ENCODE data around the gene CTDSPL.

The CTDSPL gene

GRCh38 chr3:38007754-38008090, 146.0 kb downstream of the CTDSPL start:
- H3K36me3 ChIP-seq (ENCODE audit: insufficient read depth, low read length) = peaks cover 51% of the 10 kb centered on the region
- H2AFZ ChIP-seq (ENCODE audit: low read depth, low read length) = no peak overlapping the region
- peaks cover 9% of the 10 kb centered on the region for H3K4me1 ChIP-seq (ENCODE audit: insufficient read depth, low read length)
- no peaks in the 10 kb centered on the region for H3K27me3 ChIP-seq (ENCODE audit: insufficient read depth, low read length)
- no peaks in the 10 kb centered on the region for H3K9me3 ChIP-seq (ENCODE audit: low read length)
- no peak overlapping the region for H3K4me3 ChIP-seq (ENCODE audit: low read length)

- H2AFZ ChIP-seq (ENCODE audit: low read depth, low read length) = no peak overlapping the region
- peaks cover 9% of the 10 kb centered on the region for H3K4me1 ChIP-seq (ENCODE audit: insufficient read depth, low read length)
- H3K4me3 ChIP-seq (ENCODE audit: low read length) = no peak overlapping the region
- H3K9me3 ChIP-seq (ENCODE audit: low read length) = no peaks in the 10 kb centered on the region
- H3K36me3 ChIP-seq (ENCODE audit: insufficient read depth, low read length) = peaks cover 54% of the 10 kb centered on the region
- H3K27me3 ChIP-seq (ENCODE audit: insufficient read depth, low read length) = no peaks in the 10 kb centered on the region
Measured at GRCh38 chr3:38008191-38008701, 146.6 kb downstream of the CTDSPL start.

- Histone ChIP-seq H3K4me1 (ENCODE audit: insufficient read depth, low read length) (peaks cover 9% of the 10 kb centered on the region), H3K36me3 (ENCODE audit: insufficient read depth, low read length) (peaks cover 62% of the 10 kb centered on the region), H3K27me3 (ENCODE audit: insufficient read depth, low read length) (no peaks in the 10 kb centered on the region), H2AFZ (ENCODE audit: low read depth, low read length) (no peak overlapping the region), H3K9me3 (ENCODE audit: low read length) (no peaks in the 10 kb centered on the region), H3K4me3 (ENCODE audit: low read length) (no peak overlapping the region)
Measured at GRCh38 chr3:38008971-38009580, 147.4 kb downstream of the CTDSPL start.

- no peak overlapping the region for H3K4me3 ChIP-seq (ENCODE audit: low read length)
- peaks cover 6% of the 10 kb centered on the region for H3K4me1 ChIP-seq (ENCODE audit: insufficient read depth, low read length)
- H3K36me3 ChIP-seq (ENCODE audit: insufficient read depth, low read length) = peaks cover 71% of the 10 kb centered on the region
Measured at GRCh38 chr3:38009807-38010591, 148.3 kb downstream of the CTDSPL start.

GRCh38 chr3:38011111-38011510, 149.4 kb downstream of the CTDSPL start:
- Histone ChIP-seq H3K9me3 (ENCODE audit: low read length) (peaks cover 3% of the 10 kb centered on the region), H2AFZ (ENCODE audit: low read depth, low read length) (no peak overlapping the region), H3K4me3 (ENCODE audit: low read length) (no peak overlapping the region), H3K27me3 (ENCODE audit: insufficient read depth, low read length) (no peaks in the 10 kb centered on the region), H3K4me1 (ENCODE audit: insufficient read depth, low read length) (no peaks in the 10 kb centered on the region), H3K36me3 (ENCODE audit: insufficient read depth, low read length) (peaks cover 82% of the 10 kb centered on the region)

More at GRCh38 chr3:38009807-38010591, 148.3 kb downstream of the CTDSPL start:
- Histone ChIP-seq H3K27me3 (ENCODE audit: insufficient read depth, low read length) (no peaks in the 10 kb centered on the region), H3K9me3 (ENCODE audit: low read length) (no peaks in the 10 kb centered on the region), H2AFZ (ENCODE audit: low read depth, low read length) (no peak overlapping the region)

GRCh38 chr3:38015485-38015884, 153.8 kb downstream of the CTDSPL start:
- Histone ChIP-seq H3K9me3 (ENCODE audit: low read length) (peaks cover 9% of the 10 kb centered on the region), H3K4me3 (ENCODE audit: low read length) (no peak overlapping the region), H3K36me3 (ENCODE audit: insufficient read depth, low read length) (peaks cover 89% of the 10 kb centered on the region), H3K4me1 (ENCODE audit: insufficient read depth, low read length) (no peaks in the 10 kb centered on the region), H3K27me3 (ENCODE audit: insufficient read depth, low read length) (no peaks in the 10 kb centered on the region), H2AFZ (ENCODE audit: low read depth, low read length) (no peak overlapping the region)

- Histone ChIP-seq H3K4me1 (ENCODE audit: insufficient read depth, low read length) (no peaks in the 10 kb centered on the region), H3K36me3 (ENCODE audit: insufficient read depth, low read length) (peaks cover 88% of the 10 kb centered on the region), H3K27me3 (ENCODE audit: insufficient read depth, low read length) (no peaks in the 10 kb centered on the region), H3K9me3 (ENCODE audit: low read length) (peaks cover 9% of the 10 kb centered on the region), H3K4me3 (ENCODE audit: low read length) (no peak overlapping the region), H2AFZ (ENCODE audit: low read depth, low read length) (no peak overlapping the region)
Measured at GRCh38 chr3:38015984-38016383, 154.3 kb downstream of the CTDSPL start.

GRCh38 chr3:38016410-38016809, 154.7 kb downstream of the CTDSPL start:
- peaks cover 9% of the 10 kb centered on the region for H3K9me3 ChIP-seq (ENCODE audit: low read length)
- H3K4me1 ChIP-seq (ENCODE audit: insufficient read depth, low read length) = no peaks in the 10 kb centered on the region
- H3K4me3 ChIP-seq (ENCODE audit: low read length) = no peak overlapping the region
- H3K27me3 ChIP-seq (ENCODE audit: insufficient read depth, low read length) = no peaks in the 10 kb centered on the region
- H2AFZ ChIP-seq (ENCODE audit: low read depth, low read length) = no peak overlapping the region
- H3K36me3 ChIP-seq (ENCODE audit: insufficient read depth, low read length) = peaks cover 86% of the 10 kb centered on the region

GRCh38 chr3:38016847-38017444, 155.3 kb downstream of the CTDSPL start:
- H3K27me3 ChIP-seq (ENCODE audit: insufficient read depth, low read length) = no peaks in the 10 kb centered on the region
- no peak overlapping the region for H3K4me3 ChIP-seq (ENCODE audit: low read length)
- no peaks in the 10 kb centered on the region for H3K4me1 ChIP-seq (ENCODE audit: insufficient read depth, low read length)
- H3K9me3 ChIP-seq (ENCODE audit: low read length) = peaks cover 9% of the 10 kb centered on the region
- peaks cover 88% of the 10 kb centered on the region for H3K36me3 ChIP-seq (ENCODE audit: insufficient read depth, low read length)
- no peak overlapping the region for H2AFZ ChIP-seq (ENCODE audit: low read depth, low read length)

- Histone ChIP-seq H3K27me3 (ENCODE audit: insufficient read depth, low read length) (no peaks in the 10 kb centered on the region), H3K36me3 (ENCODE audit: insufficient read depth, low read length) (peaks cover 85% of the 10 kb centered on the region), H2AFZ (ENCODE audit: low read depth, low read length) (no peak overlapping the region), H3K4me3 (ENCODE audit: low read length) (no peak overlapping the region), H3K4me1 (ENCODE audit: insufficient read depth, low read length) (no peaks in the 10 kb centered on the region), H3K9me3 (ENCODE audit: low read length) (peaks cover 9% of the 10 kb centered on the region)
Measured at GRCh38 chr3:38017445-38018295, 156.0 kb downstream of the CTDSPL start.

- no peaks in the 10 kb centered on the region for H3K4me1 ChIP-seq (ENCODE audit: insufficient read depth, low read length)
- peaks cover 9% of the 10 kb centered on the region for H3K9me3 ChIP-seq (ENCODE audit: low read length)
- H3K27me3 ChIP-seq (ENCODE audit: insufficient read depth, low read length) = no peaks in the 10 kb centered on the region
- H3K36me3 ChIP-seq (ENCODE audit: insufficient read depth, low read length) = peaks cover 85% of the 10 kb centered on the region
- H3K4me3 ChIP-seq (ENCODE audit: low read length) = no peak overlapping the region
- no peak overlapping the region for H2AFZ ChIP-seq (ENCODE audit: low read depth, low read length)
Measured at GRCh38 chr3:38018296-38019266, 156.9 kb downstream of the CTDSPL start.

Measured in neuron (in vitro differentiated cells).